Transverse colon (tissue), 4 donors: ENCODE data around the gene PWP1. TPM values are rescaled to one million over a fixed set of nuclear protein-coding genes. Genes with fewer than 3 reads are reported as not detected.

ENCODE experiments used
- DNase-seq: peaks from one replicate; pipeline ENCODE4 v3.0.0-alpha.2; 2019
- H3K27ac ChIP-seq, 4 donors: fragments of 200-600 bp; sonication (generic); 2 replicates each; pipeline ENCODE4 v1.5.1; 2016 to 2018; ENCODE audit warnings: inconsistent platforms in 4 of 4
- H3K27me3 ChIP-seq: fragments of 200-600 bp; sonication (generic); 2 replicates; pipeline ENCODE4 v1.5.1; 2017; ENCODE audit warnings: inconsistent platforms
- H3K36me3 ChIP-seq, 4 donors: fragments of 200-600 bp; sonication (generic); 2 replicates each; pipeline ENCODE4 v1.5.1; 2017 to 2019; ENCODE audit warnings: inconsistent platforms in 4 of 4
- H3K4me1 ChIP-seq, 4 donors: fragments of 200-600 bp; sonication (generic); 2 replicates each; pipeline ENCODE4 v1.5.1; 2017 to 2020; ENCODE audit warnings: inconsistent platforms in 4 of 4
- H3K4me3 ChIP-seq, 4 donors: fragments of 200-600 bp; sonication (generic); 1 replicate in 1 of 4; 2 replicates in 3 of 4; pipeline versions ENCODE4 v1.5.1 to v1.6.1; 2017 to 2019; ENCODE audit warnings: inconsistent platforms in 4 of 4
- H3K9me3 ChIP-seq, 2 donors: fragments of 200-600 bp; sonication (generic); 2 replicates each; pipeline ENCODE4 v1.5.1; 2017 to 2019; ENCODE audit warnings: inconsistent platforms in 2 of 2
- CTCF ChIP-seq, 5 experiments: fragments of 200-600 bp in 3 of 5; fragments of 450-650 bp in 2 of 5; sonication (generic) in 3 of 5; IDR thresholded peaks; 1 replicate in 2 of 5; 2 replicates in 3 of 5; pipeline ENCODE4 v1.5.1; 2016 to 2017; ENCODE audit warnings: antibody characterized with exemption in 5 of 5, inconsistent platforms in 3 of 5, mild to moderate bottlenecking in 2 of 5, moderate library complexity in 1 of 5
- EP300 ChIP-seq: sonication (generic); formaldehyde crosslinking; IDR thresholded peaks from one replicate; pipeline ENCODE4 v1.6.1; 2017; ENCODE audit warnings: antibody characterized with exemption, low read depth
- POLR2A ChIP-seq: fragments of 450-650 bp; IDR thresholded peaks from one replicate; pipeline ENCODE4 v1.6.1; 2016; ENCODE audit warnings: antibody characterized with exemption, mild to moderate bottlenecking, moderate library complexity
- POLR2AphosphoS5 ChIP-seq, 3 donors: sonication (generic); formaldehyde crosslinking; IDR thresholded peaks; one replicate each; pipeline ENCODE4 v1.6.1; 2016; ENCODE audit warnings: antibody characterized with exemption in 3 of 3
- WGBS, 2 donors: methylation state at CpG; one replicate each; pipeline ENCODE4 v1.1.5; 2018; ENCODE audit warnings: low coverage in 1 of 2; 5-methylcytosine and 5-hydroxymethylcytosine counted together
- in situ Hi-C, 4 donors: fragments of 200-750 bp; cut with MboI; loops; one replicate each; pipeline versions ENCODE4 v1.15.0 to v1.15.1; 2017; ENCODE audit warnings: low sequenced_read_pairs in 3 of 4, low pct_ligation_motif_present in 1 of 4, low pct_unique_long_range_greater_than_20kb in 1 of 4
- intact Hi-C: fragments of 100-400 bp; cut with DNase I; formaldehyde crosslinking; loops from one replicate; pipeline ENCODE4 v1.15.1; 2023; ENCODE audit warnings: low total_unique reads
- total RNA-seq, 4 donors: library from RNA; depleted of rRNA; stranded (reverse); fragments of >200 nt; gene quantifications; one replicate each; pipeline ENCODE4 v1.1.0, GENCODE V29; 2016

PWP1 gene
- total RNA-seq, 4 donors from 2014 or later, result 29.9 to 49.7 (median 41.4) TPM

- Histone ChIP-seq H3K27ac (no peak overlapping the region), H3K9me3 (no peaks in the 10 kb centered on the region), H3K4me3 (no peak overlapping the region), H3K4me1 (no peaks in the 10 kb centered on the region), H3K27me3 (no peaks in the 10 kb centered on the region), H3K36me3 (no peaks in the 10 kb centered on the region)
- DNase-seq, result no peak
- no peak for TF ChIP-seq EP300
- TF ChIP-seq CTCF (IDR thresholded peaks at IDR 0.05), result no peak
- TF ChIP-seq POLR2A, result no peak
- no peak for TF ChIP-seq POLR2AphosphoS5 (IDR thresholded peaks at IDR 0.05)
- intact Hi-C loops, result loop anchor here (5.0 kb wide), 1 partner anchor 369 kb away; no protein-coding TSS in a partner anchor
- WGBS, 2 donors, result 51 to 72% methylated on average over 2 of the region's 2 CpGs
- in situ Hi-C loops, result no loop called here
These were observed 32.1 kb upstream of the PWP1 start for GRCh38 chr12:107653519-107653918.

GRCh38 chr12:107654873-107655272, 30.7 kb upstream of the PWP1 start:
- no peak for TF ChIP-seq CTCF (IDR thresholded peaks at IDR 0.05)
- no peak for TF ChIP-seq POLR2A
- TF ChIP-seq EP300, result no peak
- TF ChIP-seq POLR2AphosphoS5 (IDR thresholded peaks at IDR 0.05), result no peak
- no peak overlapping the region for H3K27ac ChIP-seq
- WGBS, 2 donors, result 50 to 67% methylated on average over 2 to 4 of the region's 4 CpGs
- in situ Hi-C loops (no loop called here), intact Hi-C loops (loop anchor here (5.0 kb wide), 1 partner anchor 367 kb away; no protein-coding TSS in a partner anchor)
- no peaks in the 10 kb centered on the region for H3K27me3 ChIP-seq
- H3K9me3 ChIP-seq, result no peaks in the 10 kb centered on the region
- no peaks in the 10 kb centered on the region for H3K4me1 ChIP-seq
- H3K4me3 ChIP-seq, result no peak overlapping the region
- no peaks in the 10 kb centered on the region for H3K36me3 ChIP-seq
- no peak for DNase-seq

GRCh38 chr12:107655281-107656065, 30.1 kb upstream of the PWP1 start:
- WGBS, 2 donors, result 39 to 64% methylated on average over 6 to 9 of the region's 9 CpGs
- TF ChIP-seq POLR2A (no peak), POLR2AphosphoS5 (IDR thresholded peaks at IDR 0.05) (no peak), EP300 (no peak), CTCF (IDR thresholded peaks at IDR 0.05) (no peak)
- Histone ChIP-seq H3K27me3 (no peaks in the 10 kb centered on the region), H3K36me3 (no peaks in the 10 kb centered on the region), H3K27ac (no peak overlapping the region), H3K4me1 (no peaks in the 10 kb centered on the region), H3K4me3 (no peak overlapping the region), H3K9me3 (no peaks in the 10 kb centered on the region)
- in situ Hi-C loops, result no loop called here
- intact Hi-C loops, result no loop called here
- DNase-seq, result peak; percentile 14

- in situ Hi-C loops, result no loop called here
- TF ChIP-seq CTCF (IDR thresholded peaks at IDR 0.05) (no peak), EP300 (no peak), POLR2A (no peak), POLR2AphosphoS5 (IDR thresholded peaks at IDR 0.05) (no peak)
These were observed 29.3 kb upstream of the PWP1 start for GRCh38 chr12:107656302-107656701.

More at GRCh38 chr12:107656302-107656701, 29.3 kb upstream of the PWP1 start:
- Histone ChIP-seq H3K27ac (no peak overlapping the region), H3K36me3 (no peaks in the 10 kb centered on the region), H3K4me1 (no peaks in the 10 kb centered on the region), H3K27me3 (no peaks in the 10 kb centered on the region), H3K9me3 (no peaks in the 10 kb centered on the region), H3K4me3 (no peak overlapping the region)
- no peak for DNase-seq
- intact Hi-C loops, result no loop called here
